ENCODE results near the gene UST.
"Not testable (repeated sequence)": the region's sequence is repeated elsewhere in the genome, so short reads cannot be mapped to it uniquely, and the experiment has no call there.

Gene UST

GRCh38 chr6:149084808-149085556, 338.2 kb downstream of the UST start:
- no peak for DNase-seq (ENCODE audit: low read depth, low spot score)

- no peak for DNase-seq (ENCODE audit: low read depth, low spot score)
Measured at GRCh38 chr6:149085557-149085938, 338.7 kb downstream of the UST start.

GRCh38 chr6:149086363-149086762, 339.5 kb downstream of the UST start:
- DNase-seq (ENCODE audit: low read depth, low spot score), result no peak

DNA sequence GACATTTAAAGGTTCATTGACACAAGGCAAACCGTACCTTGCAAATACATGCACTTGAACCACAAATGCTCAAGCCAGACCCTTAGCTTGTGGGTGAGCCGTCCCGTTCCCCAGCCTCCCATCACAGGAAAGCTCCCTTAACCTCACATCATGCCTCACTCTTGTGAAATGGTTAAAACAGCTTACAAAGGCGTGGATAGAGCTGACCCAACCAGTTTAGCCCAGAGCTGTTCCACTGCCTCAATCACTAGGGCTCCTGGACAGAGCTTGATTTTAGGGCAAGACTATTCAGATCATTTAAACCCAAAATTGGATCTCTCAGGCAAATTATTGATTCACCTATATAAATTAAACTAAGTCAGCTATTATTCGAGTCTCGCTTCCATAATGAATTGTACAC, 341.1 kb downstream of the UST start:
- no peak for DNase-seq (ENCODE audit: low read depth, low spot score)

DNA sequence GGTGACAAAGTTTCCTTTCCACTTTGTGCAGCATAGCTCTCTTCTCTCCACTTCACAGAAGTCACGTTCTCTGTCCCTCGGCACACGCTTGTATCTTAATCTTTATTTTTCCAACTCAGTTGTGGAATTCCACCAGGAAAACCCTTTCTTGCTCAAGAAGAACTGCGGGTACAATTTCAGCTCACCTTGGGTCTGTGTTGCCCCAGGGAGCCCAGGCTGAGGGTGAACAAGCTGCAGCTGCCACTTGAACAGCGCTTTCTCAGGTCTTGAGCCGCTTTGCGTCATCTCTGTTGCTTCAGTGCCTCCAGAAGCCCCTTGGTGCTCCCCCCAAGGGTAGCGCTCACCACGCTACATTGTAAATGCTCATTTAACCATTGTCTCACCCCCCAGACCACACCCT, 341.5 kb downstream of the UST start:
- DNase-seq (ENCODE audit: low read depth, low spot score), result no peak

DNA sequence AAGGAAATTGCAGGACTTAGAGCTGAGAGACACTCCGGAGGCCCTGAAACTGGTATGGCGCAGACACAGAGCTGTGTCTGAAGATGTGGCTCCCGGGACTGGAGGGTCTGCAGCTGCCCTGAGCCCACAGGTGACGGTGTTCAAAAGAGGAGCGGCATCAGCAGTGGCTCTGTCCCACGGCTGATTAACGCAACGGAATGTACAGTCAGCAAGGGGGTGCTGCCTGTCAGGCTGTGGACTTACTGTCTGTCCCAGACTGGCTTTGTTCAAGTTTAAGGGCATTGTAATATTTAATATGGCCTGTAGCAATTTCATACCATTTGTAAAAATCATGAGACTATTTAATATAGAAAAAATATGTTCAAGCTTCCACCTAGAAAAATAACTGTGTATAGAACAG, 342.7 kb downstream of the UST start:
- DNase-seq (ENCODE audit: low read depth, low spot score), result no peak

DNA sequence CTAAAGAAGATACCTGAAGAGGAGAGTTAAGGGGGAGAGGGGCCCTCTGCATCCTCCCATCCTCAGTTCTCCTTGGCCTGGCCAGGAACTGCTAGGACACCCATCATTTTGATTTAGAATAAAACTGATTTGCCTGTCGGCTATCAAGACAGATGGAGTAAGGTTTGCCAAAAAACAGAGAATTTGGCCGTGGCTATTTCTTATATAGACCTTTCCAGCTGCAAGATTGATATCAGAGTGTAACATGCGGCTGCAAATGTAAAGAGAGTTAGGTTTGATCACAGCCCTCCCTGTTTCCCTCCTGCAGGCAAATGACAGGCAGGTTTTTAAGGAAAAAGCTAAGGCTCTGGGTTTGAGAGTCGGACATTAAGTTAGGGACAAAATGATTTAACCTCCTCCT, 344.1 kb downstream of the UST start:
- DNase-seq (ENCODE audit: low read depth, low spot score), result no peak

GRCh38 chr6:149093643-149094042, 346.8 kb downstream of the UST start:
- peak; percentile 78 for DNase-seq (ENCODE audit: low read depth, low spot score)

DNA sequence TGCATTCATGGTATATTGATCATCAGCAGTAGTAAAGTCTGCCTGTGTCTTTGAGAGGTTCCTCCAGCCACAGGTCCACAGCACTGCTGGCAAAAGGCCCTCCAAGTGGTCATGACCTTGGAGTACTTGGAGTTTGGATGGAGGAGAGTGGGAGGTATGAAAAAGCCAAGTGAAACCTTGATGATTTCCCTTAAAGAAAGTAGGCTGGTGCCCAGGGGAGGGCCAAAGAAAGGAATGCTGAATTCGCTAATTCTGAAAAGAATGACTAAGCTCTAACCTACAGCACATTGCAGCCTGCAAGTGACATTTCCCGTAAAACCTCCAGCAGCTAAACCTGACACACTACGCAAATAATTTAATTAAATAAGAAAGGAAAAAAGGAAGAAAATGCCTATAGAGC, 347.3 kb downstream of the UST start:
- DNase-seq (ENCODE audit: low read depth, low spot score), result peak; percentile 65

GRCh38 chr6:149094934-149095351, 348.1 kb downstream of the UST start:
- DNase-seq (ENCODE audit: low read depth, low spot score), result peak; percentile 62

DNA sequence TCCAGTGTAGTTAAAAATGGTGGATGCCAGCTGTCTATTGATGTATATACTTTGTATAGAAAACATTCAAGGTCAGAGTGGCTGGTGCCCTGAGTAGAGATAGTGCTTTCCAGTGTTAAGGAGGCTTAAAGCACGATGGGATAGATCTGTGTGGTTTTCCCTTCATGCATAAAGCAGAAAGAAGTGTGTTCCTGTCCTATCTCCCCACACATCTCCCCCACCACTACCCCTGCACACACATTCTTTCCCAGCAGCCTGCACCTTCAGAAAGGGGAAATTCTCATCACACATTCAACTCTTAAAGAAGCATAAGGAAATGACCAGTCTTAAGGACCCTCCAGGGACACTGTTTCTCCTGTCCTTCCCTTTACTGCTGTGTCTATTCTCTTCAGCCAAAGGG, 349.0 kb downstream of the UST start:
- DNase-seq (ENCODE audit: low read depth, low spot score), result no peak

DNA sequence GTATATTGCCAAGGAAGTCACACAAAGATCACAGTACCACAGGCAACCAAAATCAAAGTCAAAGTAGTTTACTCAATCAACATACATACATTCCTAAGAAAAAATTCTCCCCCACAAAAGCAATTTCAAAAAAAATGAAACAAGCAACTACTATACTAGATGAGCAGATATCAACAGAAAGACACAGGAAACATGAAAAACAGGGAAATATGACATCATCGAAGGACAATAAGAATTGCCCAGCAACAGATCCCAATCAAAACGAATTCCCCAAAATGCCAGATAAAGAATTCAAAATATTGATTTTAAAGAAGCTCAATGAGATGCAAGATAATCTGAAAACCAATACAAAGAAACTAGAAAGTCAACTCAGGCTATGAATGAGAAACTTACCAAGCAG, 351.0 kb downstream of the UST start:
- no peak for DNase-seq (ENCODE audit: low read depth, low spot score)

GRCh38 chr6:149098700-149099276, 352.0 kb downstream of the UST start:
- no peak for DNase-seq (ENCODE audit: low read depth, low spot score)

DNA sequence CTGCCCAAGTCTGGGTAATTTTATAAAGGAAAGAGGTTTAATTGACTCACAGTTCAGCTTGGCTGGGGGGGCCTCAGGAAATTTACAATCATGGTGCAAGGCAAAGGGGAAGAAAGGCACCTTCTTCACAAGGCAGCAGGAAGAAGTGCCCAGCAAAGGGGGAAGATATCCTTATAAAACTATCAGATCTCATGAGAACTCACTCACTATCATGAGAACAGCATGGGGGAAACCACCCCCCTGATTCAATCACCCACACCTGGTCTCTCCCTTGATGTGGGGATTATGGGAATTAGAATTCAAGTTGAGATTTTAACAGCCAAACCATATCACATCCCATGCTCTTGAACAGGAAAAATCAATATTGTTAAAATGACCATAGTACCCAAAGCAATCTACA, 355.5 kb downstream of the UST start:
- DNase-seq (ENCODE audit: low read depth, low spot score), result no peak

DNA sequence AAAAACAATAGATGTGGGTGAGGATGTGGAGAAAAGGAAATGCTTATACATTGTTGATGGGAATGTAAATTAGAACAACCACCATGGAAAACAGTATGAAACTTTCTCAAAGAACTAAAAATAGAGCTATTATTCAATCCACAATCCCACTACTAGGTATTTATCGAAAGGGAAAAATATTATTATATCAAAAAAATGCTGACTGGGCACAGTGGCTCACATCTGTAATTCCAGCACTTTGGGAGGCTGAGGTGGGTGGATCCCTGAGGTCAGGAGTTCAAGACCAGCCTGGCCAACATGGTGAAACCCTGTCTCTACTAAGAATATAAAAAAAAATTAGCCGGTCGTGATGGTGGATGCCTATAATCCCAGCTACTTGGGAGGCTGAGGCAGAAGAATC, 357.1 kb downstream of the UST start:
- not testable (repeated sequence) for DNase-seq (ENCODE audit: low read depth, low spot score)

GRCh38 chr6:149107520-149107919, 360.7 kb downstream of the UST start:
- no peak for DNase-seq (ENCODE audit: low read depth, low spot score)

DNA sequence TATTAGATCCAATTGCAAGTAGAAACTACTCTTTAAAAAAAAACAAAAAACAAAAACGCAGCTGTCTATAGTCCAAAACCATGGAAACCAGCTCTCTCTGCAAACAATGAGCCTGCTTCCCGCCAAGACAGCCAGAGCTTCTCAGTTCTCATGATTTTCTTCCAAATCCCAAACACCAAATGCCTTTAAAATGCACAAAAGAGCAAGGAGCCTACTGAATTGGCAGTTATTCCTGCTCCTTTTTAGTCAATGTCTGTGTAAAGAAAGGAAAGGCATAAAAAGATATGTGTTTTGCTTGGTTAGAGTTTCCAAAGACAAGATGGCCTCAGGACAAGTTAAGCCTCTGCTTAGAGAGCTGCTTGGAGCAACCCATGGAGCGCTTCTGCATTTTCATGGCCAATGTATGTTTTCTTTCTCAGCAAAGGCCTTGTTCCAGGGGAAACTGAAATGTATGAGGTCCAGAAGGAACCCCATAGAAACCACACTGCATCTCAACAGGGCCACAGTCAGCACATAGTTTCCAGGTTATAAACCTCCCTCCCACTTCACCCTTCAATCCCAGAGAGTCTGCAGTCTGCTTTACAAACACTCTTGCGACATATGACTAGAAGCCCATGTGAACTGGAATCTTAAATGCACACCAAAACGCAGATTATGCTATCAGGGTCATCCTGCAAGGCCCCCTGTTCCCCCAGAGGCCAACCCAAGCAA, 361.4 kb downstream of the UST start:
- DNase-seq (ENCODE audit: low read depth, low spot score), result no peak

DNA sequence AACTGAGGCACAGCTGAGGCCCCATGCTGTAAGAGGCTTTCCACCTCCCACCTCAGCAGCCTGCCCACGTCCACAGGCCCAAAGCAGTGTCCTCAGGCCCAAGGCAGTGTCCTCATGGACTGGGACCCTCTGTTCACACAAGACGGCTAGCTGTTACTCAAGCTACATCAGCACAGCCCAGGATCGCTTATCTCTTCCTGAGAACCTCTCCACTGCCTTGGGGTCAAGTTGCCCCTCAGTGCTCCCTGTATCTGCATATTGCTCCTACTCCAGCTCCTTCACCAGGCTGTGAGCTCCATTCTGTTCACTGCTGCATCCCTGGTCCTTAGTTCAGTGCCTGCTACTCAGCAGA, 361.9 kb downstream of the UST start:
- DNase-seq (ENCODE audit: low read depth, low spot score), result no peak

DNA sequence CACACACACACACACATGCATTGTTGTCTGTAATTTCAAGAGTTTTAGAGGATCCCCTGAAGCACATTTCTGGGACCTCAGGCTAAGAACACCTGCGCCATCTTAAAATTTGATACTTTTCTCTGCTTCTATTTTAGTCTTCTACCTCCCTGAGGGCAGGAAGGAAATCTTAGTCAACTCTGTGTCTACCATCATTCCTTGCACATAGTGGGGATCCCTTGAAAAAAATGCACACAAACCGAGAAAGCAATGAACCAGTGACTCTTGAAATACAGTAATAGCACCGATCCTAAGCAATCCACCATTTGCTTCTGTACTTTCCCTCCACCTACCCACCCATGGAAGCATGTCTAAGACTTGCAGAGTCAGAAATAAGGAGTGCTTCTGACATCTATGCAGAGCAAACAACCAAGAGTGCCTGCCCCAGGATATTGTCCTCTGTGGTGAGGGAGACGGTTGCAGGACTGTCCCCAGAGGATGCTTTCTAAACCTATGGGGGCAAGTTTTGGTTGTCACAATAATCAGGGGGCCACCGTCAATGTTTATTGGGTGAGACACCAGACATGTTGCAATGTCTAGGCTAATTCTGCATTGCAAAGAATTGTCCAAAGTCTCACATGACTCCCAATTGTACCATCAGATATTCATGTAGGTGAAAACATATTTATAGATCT, 362.7 kb downstream of the UST start:
- no peak for DNase-seq (ENCODE audit: low read depth, low spot score)

GRCh38 chr6:149111556-149112115, 364.8 kb downstream of the UST start:
- DNase-seq (ENCODE audit: low read depth, low spot score), result no peak

DNA sequence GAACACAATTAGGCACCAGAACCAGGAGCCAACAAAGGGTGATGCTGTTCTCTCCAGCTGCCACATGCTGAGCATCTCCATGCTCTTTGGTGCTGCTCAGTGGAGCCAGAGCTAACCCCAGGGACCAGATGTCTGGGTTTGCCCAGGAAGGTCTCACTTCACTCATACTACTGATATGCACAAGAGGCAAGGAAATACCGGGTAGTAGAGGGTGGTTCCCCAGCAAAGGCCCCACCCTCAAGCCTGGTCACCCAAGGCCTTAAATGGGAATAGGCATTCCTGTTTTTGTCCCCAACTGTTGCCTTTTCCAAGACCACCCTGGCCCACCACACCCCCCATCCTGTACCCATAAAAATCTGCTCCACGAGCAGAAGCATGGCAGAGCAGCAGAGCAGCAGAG, 366.1 kb downstream of the UST start:
- no peak for DNase-seq (ENCODE audit: low read depth, low spot score)

GRCh38 chr6:149114167-149114566, 367.3 kb downstream of the UST start:
- DNase-seq (ENCODE audit: low read depth, low spot score), result no peak

Measured in astrocyte of the hippocampus (primary cell).